Osteoblast (primary cell): Measurements from ENCODE around the gene LHX6. TPM values are rescaled to one million over a fixed set of nuclear protein-coding genes. Genes with fewer than 3 reads are reported as not detected.

Experiments
- DNase-seq: peaks from one replicate; pipeline ENCODE4 v3.0.0; 2011; ENCODE audit warnings: low spot score, mixed read lengths; ENCODE audit not compliant: insufficient read length; ENCODE audit errors: missing footprints
- H2AFZ ChIP-seq: 2 replicates; pipeline ENCODE4 v1.6.0; 2011; ENCODE audit warnings: mild to moderate bottlenecking, low read length
- H3K27ac ChIP-seq: 2 replicates; pipeline ENCODE4 v1.5.1; 2011; ENCODE audit warnings: mild to moderate bottlenecking, low read depth, low read length, moderate library complexity
- H3K27me3 ChIP-seq: 2 replicates; pipeline ENCODE4 v1.6.0; 2012; ENCODE audit warnings: mild to moderate bottlenecking, control low read depth, inconsistent platforms, low read length, moderate library complexity; ENCODE audit not compliant: insufficient read depth
- H3K36me3 ChIP-seq: 2 replicates; pipeline ENCODE4 v1.5.1; 2011; ENCODE audit warnings: mild to moderate bottlenecking, low read length, control low read depth, moderate library complexity; ENCODE audit not compliant: insufficient read depth
- H3K4me1 ChIP-seq: 2 replicates; pipeline ENCODE4 v1.5.1; 2011; ENCODE audit warnings: mild to moderate bottlenecking, low read length, control low read depth, moderate library complexity; ENCODE audit not compliant: insufficient read depth
- H3K4me2 ChIP-seq: 2 replicates; pipeline ENCODE4 v1.6.0; 2011; ENCODE audit warnings: mild to moderate bottlenecking, low read length; ENCODE audit not compliant: insufficient read depth
- H3K4me3 ChIP-seq: fragments of 200-600 bp; sonication (generic); 3 replicates; pipeline ENCODE4 v1.5.1; 2012; ENCODE audit warnings: mild to moderate bottlenecking, low read length, inconsistent platforms; ENCODE audit not compliant: insufficient read depth
- H3K79me2 ChIP-seq: 2 replicates; pipeline ENCODE4 v1.6.0; 2012; ENCODE audit warnings: mild to moderate bottlenecking, low read length, control low read depth, inconsistent platforms; ENCODE audit not compliant: insufficient read depth
- H3K9me3 ChIP-seq: 2 replicates; pipeline ENCODE4 v1.5.1; 2011; ENCODE audit warnings: low read depth, low read length, control low read depth
- H4K20me1 ChIP-seq: 2 replicates; pipeline ENCODE4 v1.6.0; 2012; ENCODE audit warnings: mild to moderate bottlenecking, low read length, control low read depth; ENCODE audit not compliant: insufficient read depth
- CTCF ChIP-seq: IDR thresholded peaks from 2 replicates; pipeline ENCODE4 v1.5.1; 2011; ENCODE audit warnings: mild to moderate bottlenecking, low read depth, low read length, moderate library complexity; ENCODE audit errors: extremely low read depth
- total RNA-seq: library from RNA; depleted of rRNA; stranded (reverse); fragments of >200 nt; gene quantifications from 2 replicates; pipeline ENCODE4 v1.2.3, GENCODE V29; 2012

Gene LHX6
- total RNA-seq, 1 donor, result not detected

DNA sequence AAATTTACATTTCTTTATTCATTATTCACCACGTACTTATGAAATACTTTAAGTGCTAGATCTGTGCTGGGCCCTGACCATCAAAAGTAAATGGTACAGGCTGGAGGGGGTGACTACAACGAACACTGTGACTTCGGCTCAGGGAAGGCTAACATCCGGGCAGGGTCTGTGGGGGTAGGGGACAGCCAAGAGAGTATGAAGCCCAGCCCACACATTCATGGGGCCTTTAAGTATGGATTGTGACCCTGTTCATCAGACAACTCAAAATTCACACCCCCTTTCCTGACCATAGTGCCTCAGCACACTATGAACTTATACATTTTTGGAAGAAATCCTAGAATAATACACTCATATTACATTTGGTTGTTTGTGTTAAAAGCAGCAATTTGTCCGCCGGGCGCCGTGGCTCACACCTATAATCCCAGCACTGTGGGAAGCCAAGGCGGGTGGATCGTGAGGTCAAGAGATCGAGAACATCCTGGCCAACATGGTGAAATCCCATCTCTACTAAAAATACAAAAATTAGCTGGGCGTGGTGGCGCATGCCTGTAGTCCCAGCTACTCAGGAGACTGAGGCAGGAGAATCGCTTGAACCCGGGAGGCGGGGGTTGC, 35.7 kb downstream of the LHX6 start:
- Histone ChIP-seq H3K4me2 (no peak overlapping the region), H3K27me3 (peaks cover 8% of the 10 kb centered on the region), H2AFZ (no peak overlapping the region), H3K27ac (no peak overlapping the region), H3K4me1 (no peaks in the 10 kb centered on the region), H3K9me3 (no peaks in the 10 kb centered on the region), H3K79me2 (no peaks in the 10 kb centered on the region), H3K4me3 (no peak overlapping the region), H4K20me1 (no peaks in the 10 kb centered on the region), H3K36me3 (no peaks in the 10 kb centered on the region)
- peak; percentile 25 for DNase-seq
- TF ChIP-seq CTCF, result no peak

DNA sequence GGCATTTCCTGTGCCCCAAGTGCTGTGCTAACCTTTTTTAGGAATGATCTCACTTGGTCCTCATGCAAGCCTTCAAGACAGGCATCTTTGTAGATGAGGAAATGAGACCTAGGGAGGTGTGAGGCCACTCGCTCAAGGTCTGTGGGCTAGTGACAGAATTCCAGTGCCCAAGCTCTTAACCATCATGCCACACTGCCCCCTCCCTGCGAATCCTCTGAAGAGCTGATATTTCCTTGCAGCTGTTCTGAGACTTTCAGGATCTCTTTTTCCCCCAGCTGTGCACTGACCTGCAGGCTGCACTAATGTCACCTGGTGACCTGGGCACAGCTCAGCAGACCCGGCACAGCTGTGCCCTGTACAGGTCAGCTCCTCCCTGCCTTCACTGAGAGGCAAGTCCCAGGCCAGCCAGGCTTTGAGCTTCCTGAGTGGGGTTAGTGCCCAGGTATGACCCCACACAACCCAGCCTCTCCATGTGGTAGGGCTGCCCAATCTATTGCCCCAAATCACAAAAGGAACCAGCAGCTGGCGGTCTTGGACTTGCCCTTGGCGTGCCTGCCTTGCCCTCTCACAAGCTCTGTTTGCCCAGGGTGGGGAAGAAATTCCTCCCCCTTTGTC, 36.4 kb downstream of the LHX6 start:
- Histone ChIP-seq H2AFZ (no peak overlapping the region), H3K36me3 (no peaks in the 10 kb centered on the region), H3K79me2 (no peaks in the 10 kb centered on the region), H3K4me1 (no peaks in the 10 kb centered on the region), H3K27me3 (peaks cover 3% of the 10 kb centered on the region), H3K4me2 (no peak overlapping the region), H3K9me3 (no peaks in the 10 kb centered on the region), H3K27ac (no peak overlapping the region), H4K20me1 (no peaks in the 10 kb centered on the region), H3K4me3 (no peak overlapping the region)
- no peak for TF ChIP-seq CTCF
- peak; percentile 76 for DNase-seq

DNA sequence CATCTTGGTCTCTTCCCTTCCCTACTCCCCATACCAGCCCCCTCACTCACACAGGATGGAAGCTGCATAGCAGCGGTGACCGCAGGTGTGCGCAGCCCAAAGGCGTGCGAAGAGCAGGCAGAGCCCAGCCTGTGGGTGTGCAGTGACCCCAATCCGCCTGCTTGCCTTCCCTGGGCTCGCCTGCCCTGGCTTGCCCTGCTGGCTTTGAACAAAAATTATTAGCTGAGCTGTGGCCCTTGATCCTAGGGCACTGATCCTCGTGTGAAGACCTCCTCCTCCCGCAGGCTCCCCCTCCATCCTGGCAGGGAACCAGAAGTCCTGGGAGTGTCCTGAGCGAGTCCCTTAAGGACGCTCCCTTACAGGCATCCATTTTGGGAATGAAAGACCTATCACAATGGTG, 37.2 kb downstream of the LHX6 start:
- Histone ChIP-seq H3K9me3 (no peaks in the 10 kb centered on the region), H2AFZ (no peak overlapping the region), H3K36me3 (no peaks in the 10 kb centered on the region), H3K4me1 (no peaks in the 10 kb centered on the region), H3K27me3 (peaks cover 3% of the 10 kb centered on the region), H3K27ac (no peak overlapping the region), H3K79me2 (no peaks in the 10 kb centered on the region), H4K20me1 (no peaks in the 10 kb centered on the region), H3K4me2 (no peak overlapping the region), H3K4me3 (no peak overlapping the region)
- DNase-seq, result no peak
- no peak for TF ChIP-seq CTCF

GRCh38 chr9:122190597-122191381, 38.0 kb downstream of the LHX6 start:
- Histone ChIP-seq H3K9me3 (no peaks in the 10 kb centered on the region), H3K36me3 (no peaks in the 10 kb centered on the region), H4K20me1 (no peaks in the 10 kb centered on the region), H3K79me2 (no peaks in the 10 kb centered on the region), H2AFZ (peak overlapping the region; percentile 37), H3K4me3 (no peak overlapping the region), H3K4me1 (no peaks in the 10 kb centered on the region), H3K4me2 (no peak overlapping the region), H3K27ac (no peak overlapping the region), H3K27me3 (peaks cover 3% of the 10 kb centered on the region)
- TF ChIP-seq CTCF, result no peak
- DNase-seq, result peak; percentile 87
